IMR-90 (cell line): Measurements from ENCODE around the gene CNFN. TPM values are rescaled to one million over a fixed set of nuclear protein-coding genes. Genes with fewer than 3 reads are reported as not detected.

Source experiments
- ATAC-seq: fragments of 200-7000 bp; cut with Tn5 transposase; 2 replicates; pipeline ENCODE4 v1.9.1; 2020; ENCODE audit warnings: low read depth, mild to moderate bottlenecking, moderate library complexity
- BruUV-seq: library from RNA; stranded (reverse); fragments of 400-500 nt; replicated peaks from 2 replicates; lab custom pipeline; 2021; lab: Mats Ljungman, UMichigan
- CTCF ChIA-PET: fragments of 300-600 bp; formaldehyde crosslinking; extraction: SDS; loops from one replicate; lab custom pipeline; 2021; ENCODE audit warnings: antibody characterized with exemption; lab: Yijun Ruan, JAX
- POLR2A ChIA-PET: fragments of 300-600 bp; sonication (Branson Sonifier 250); formaldehyde crosslinking; loops from one replicate; lab custom pipeline; 2022; ENCODE audit warnings: antibody characterized with exemption; ENCODE audit not compliant: unreplicated experiment; lab: Charles Lee
- DNase-seq: peaks from one replicate; pipeline ENCODE4 v3.0.0; 2013
- H2AFZ ChIP-seq: replicated peaks from 2 replicates; pipeline ENCODE3; 2013; ENCODE audit warnings: low read length, mild to moderate bottlenecking; ENCODE audit not compliant: poor library complexity
- H2AK5ac ChIP-seq: 2 replicates; pipeline ENCODE4 v1.6.1; 2013; ENCODE audit warnings: low read depth, low read length, inconsistent platforms
- H2AK9ac ChIP-seq: replicated peaks from 2 replicates; pipeline ENCODE3; 2013; ENCODE audit warnings: mild to moderate bottlenecking, low read depth, low read length, moderate library complexity; ENCODE audit not compliant: poor library complexity
- H2BK120ac ChIP-seq: 2 replicates; pipeline ENCODE4 v1.6.1; 2013; ENCODE audit warnings: low read depth, low read length, inconsistent platforms
- H2BK15ac ChIP-seq: 3 replicates; pipeline ENCODE4 v1.6.1; 2013; ENCODE audit warnings: low read depth, low read length, inconsistent platforms
- H2BK20ac ChIP-seq: 2 replicates; pipeline ENCODE4 v1.6.1; 2013; ENCODE audit warnings: low read depth, mild to moderate bottlenecking, inconsistent platforms, low read length, moderate library complexity
- H2BK5ac ChIP-seq: 2 replicates; pipeline ENCODE4 v1.6.1; 2013; ENCODE audit warnings: mild to moderate bottlenecking, low read depth, low read length, inconsistent platforms; ENCODE audit not compliant: poor library complexity, severe bottlenecking
- H3K14ac ChIP-seq: replicated peaks from 2 replicates; pipeline ENCODE4 v1.6.1; 2013; ENCODE audit warnings: low read depth, low read length, inconsistent platforms
- H3K18ac ChIP-seq: 2 replicates; pipeline ENCODE4 v1.6.1; 2013; ENCODE audit warnings: low read depth, low read length, control low read depth
- H3K23ac ChIP-seq: 2 replicates; pipeline ENCODE4 v1.6.1; 2013; ENCODE audit warnings: low read depth, low read length, inconsistent platforms
- H3K27ac ChIP-seq: 2 replicates; pipeline ENCODE4 v1.5.1; 2013; ENCODE audit warnings: mild to moderate bottlenecking, control low read depth, low read length; ENCODE audit not compliant: insufficient read depth
- H3K27me3 ChIP-seq: 2 replicates; pipeline ENCODE4 v1.6.1; 2013; ENCODE audit warnings: low read length; ENCODE audit not compliant: control insufficient read depth, insufficient read depth
- H3K36me3 ChIP-seq: 2 replicates; pipeline ENCODE4 v1.6.1; 2013; ENCODE audit warnings: low read length, mixed read lengths; ENCODE audit not compliant: control insufficient read depth, insufficient read depth
- H3K4ac ChIP-seq: 2 replicates; pipeline ENCODE4 v1.6.1; 2013; ENCODE audit warnings: low read depth, low read length, inconsistent platforms
- H3K4me1 ChIP-seq: 2 replicates; pipeline ENCODE4 v1.6.1; 2013; ENCODE audit warnings: low read length, mixed read lengths; ENCODE audit not compliant: control insufficient read depth, insufficient read depth
- H3K4me2 ChIP-seq: 2 replicates; pipeline ENCODE4 v1.6.1; 2013; ENCODE audit warnings: low read depth, mild to moderate bottlenecking, control low read depth, low read length, moderate library complexity
- H3K4me3 ChIP-seq: 2 replicates; pipeline ENCODE4 v1.5.1; 2013; ENCODE audit warnings: low read depth, mild to moderate bottlenecking, control low read depth, low read length, moderate library complexity; ENCODE audit not compliant: insufficient read depth
- H3K56ac ChIP-seq: 2 replicates; pipeline ENCODE4 v1.6.1; 2013; ENCODE audit warnings: low read length, inconsistent platforms; ENCODE audit not compliant: insufficient read depth; ENCODE audit errors: extremely low read depth
- H3K79me1 ChIP-seq, 2 experiments: 2 replicates each; pipeline ENCODE4 v1.6.1; 2013; ENCODE audit warnings: low read length in 2 of 2, inconsistent platforms in 1 of 2, low read depth in 1 of 2
- H3K9ac ChIP-seq: 2 replicates; pipeline ENCODE4 v1.6.1; 2013; ENCODE audit warnings: low read depth, low read length, control low read depth
- H3K9me1 ChIP-seq: 2 replicates; pipeline ENCODE4 v1.6.1; 2013; ENCODE audit warnings: low read length, inconsistent platforms; ENCODE audit not compliant: insufficient read depth
- H3K9me3 ChIP-seq: 2 replicates; pipeline ENCODE4 v1.6.1; 2013; ENCODE audit warnings: low read length; ENCODE audit not compliant: control insufficient read depth, insufficient read depth
- H4K20me1 ChIP-seq: 2 replicates; pipeline ENCODE4 v1.6.1; 2013; ENCODE audit warnings: low read length, inconsistent platforms; ENCODE audit not compliant: insufficient read depth
- H4K5ac ChIP-seq: 2 replicates; pipeline ENCODE4 v1.6.1; 2013; ENCODE audit warnings: mild to moderate bottlenecking, low read depth, low read length, control low read depth
- H4K8ac ChIP-seq, 2 experiments: 2 replicates each; pipeline ENCODE4 v1.6.1; 2013; ENCODE audit warnings: low read depth in 2 of 2, low read length in 2 of 2, control low read depth in 1 of 2, inconsistent platforms in 1 of 2
- H4K91ac ChIP-seq: 2 replicates; pipeline ENCODE4 v1.6.1; 2013; ENCODE audit warnings: low read depth, low read length, inconsistent platforms; ENCODE audit not compliant: insufficient read depth
- BHLHE40 ChIP-seq: fragments of 150-350 bp; IDR thresholded peaks from 2 replicates; pipeline ENCODE4 v1.6.1; 2016; ENCODE audit warnings: mild to moderate bottlenecking, low read depth, low read length
- CEBPB ChIP-seq: IDR thresholded peaks from 2 replicates; pipeline ENCODE4 v1.6.1; 2012; ENCODE audit warnings: low read depth, low read length, improper control_type of control experiment
- MAZ ChIP-seq: IDR thresholded peaks from 2 replicates; pipeline ENCODE4 v1.6.1; 2012; ENCODE audit warnings: low read depth, mild to moderate bottlenecking, low read length, improper control_type of control experiment, moderate library complexity, borderline replicate concordance
- MXI1 ChIP-seq: IDR thresholded peaks from 2 replicates; pipeline ENCODE4 v1.6.1; 2012; ENCODE audit warnings: low read depth, mild to moderate bottlenecking, low read length, moderate library complexity, borderline replicate concordance
- SMC3 ChIP-seq: fragments of 150-350 bp; IDR thresholded peaks from 2 replicates; pipeline ENCODE4 v1.6.1; 2016; ENCODE audit warnings: low read depth, mild to moderate bottlenecking, antibody characterized with exemption, low read length, moderate library complexity
- WGBS, 2 experiments: methylation state at CpG; one replicate each; pipeline versions ENCODE4 v1.1.5 to v1.1.7; 2013; ENCODE audit warnings: missing lambda C conversion rate in 2 of 2; ENCODE audit not compliant: insufficient read length in 1 of 2; ENCODE audit errors: extremely low coverage in 2 of 2; 5-methylcytosine and 5-hydroxymethylcytosine counted together
- dilution Hi-C: fragments of 300-500 bp; cut with HindIII; formaldehyde crosslinking; loops from one replicate; pipeline ENCODE4 v1.14.3; 2018; ENCODE audit warnings: low sequenced_read_pairs; ENCODE audit not compliant: unreplicated experiment
- in situ Hi-C: fragments of 300-500 bp; cut with MboI; formaldehyde crosslinking; loops from 3 replicates; pipeline ENCODE4 v1.14.3; 2019; ENCODE audit warnings: low sequenced_read_pairs, inconsistent platforms, mixed read lengths
- intact Hi-C: fragments of 100-400 bp; cut with micrococcal nuclease; formaldehyde crosslinking; loops from 2 replicates; pipeline ENCODE4 v1.10.0; 2022
- polyA plus RNA-seq, 3 experiments: library from polyadenylated mRNA; depleted of rRNA; stranded (reverse); fragments of >200 nt; gene quantifications; 2 replicates each; pipeline ENCODE4 v1.2.3, GENCODE V29; 2012; ENCODE audit warnings: low replicate concordance in 1 of 3
- total RNA-seq: library from RNA; depleted of rRNA; stranded (reverse); fragments of >200 nt; gene quantifications from 2 replicates; pipeline ENCODE4 v1.2.3, GENCODE V29; 2012
- TF ChIP-seq, protein P1 (sequence below): fragments of 150-350 bp; IDR thresholded peaks from 2 replicates; pipeline ENCODE4 v1.6.1; 2016; ENCODE audit warnings: low read depth, mild to moderate bottlenecking, low read length, moderate library complexity, borderline replicate concordance
- TF ChIP-seq, protein P2 (sequence below): fragments of 150-350 bp; IDR thresholded peaks from 2 replicates; pipeline ENCODE4 v1.6.1; 2017; ENCODE audit warnings: mild to moderate bottlenecking, antibody characterized with exemption, low read length, low read depth

The CNFN gene
- total and polyA plus RNA-seq, 2 of the 4 experiments (the other 2 are of a cell fraction), result 1.2 TPM; not detected in 1

DNA sequence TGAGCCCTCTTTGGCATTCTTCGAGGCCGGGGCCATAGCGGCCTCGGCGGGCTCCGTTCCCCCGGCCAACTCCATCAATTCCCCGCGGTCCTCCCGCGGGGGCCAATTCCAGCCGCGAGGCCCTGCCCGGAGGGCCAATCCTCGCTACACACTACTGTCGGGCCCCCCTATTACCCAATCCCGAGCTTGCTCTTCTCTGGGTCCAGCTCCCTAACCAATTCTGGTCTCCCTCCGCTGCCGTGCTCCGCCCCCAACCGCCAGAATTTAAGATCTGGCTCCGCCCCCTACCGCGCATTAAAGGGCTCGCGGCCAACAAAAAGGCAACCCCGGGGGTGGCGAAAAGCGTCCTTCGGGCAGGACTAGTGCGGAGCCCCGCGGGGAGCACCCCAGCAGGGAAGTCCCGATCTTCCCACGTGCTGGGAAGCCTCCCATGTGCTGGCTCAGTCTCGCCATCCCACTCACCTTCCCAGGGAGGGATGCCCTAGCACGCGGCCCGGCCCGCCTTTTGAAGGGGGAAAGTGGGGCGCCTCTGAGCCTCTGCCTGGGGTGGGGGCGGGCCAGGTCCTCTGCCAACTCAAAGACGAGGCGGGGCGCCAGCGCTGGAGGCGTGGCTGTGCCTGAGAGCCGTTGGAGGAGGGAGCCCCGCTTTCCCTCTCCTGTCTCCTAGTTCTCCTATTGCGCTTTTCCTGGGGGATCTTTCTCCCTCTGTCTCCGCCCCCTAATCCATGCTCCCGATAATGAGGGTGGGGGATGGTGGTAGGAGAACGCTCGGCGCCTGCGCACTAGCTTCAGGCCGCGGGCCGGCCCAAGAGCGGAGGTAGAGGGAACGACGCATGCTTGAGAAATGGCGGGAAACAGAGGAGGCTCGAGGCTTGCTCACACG lies 33.6 kb upstream of the CNFN start:
- Histone ChIP-seq H2AK9ac (peak overlapping the region; percentile 58), H3K4me1 (peaks cover 9% of the 10 kb centered on the region), H3K36me3 (no peaks in the 10 kb centered on the region), H3K9me1 (peaks cover 11% of the 10 kb centered on the region), H2BK20ac (no peak overlapping the region), H3K23ac (no peak overlapping the region), H3K56ac (no peak overlapping the region), H3K27me3 (no peaks in the 10 kb centered on the region), H4K20me1 (peaks cover 11% of the 10 kb centered on the region; the same call in 1 of the 2 replicates), H4K8ac (peak overlapping the region; percentile 57 to 84; a peak in 3 of 4 replicates), H3K4me2 (peak overlapping the region; percentile 92), H3K4me3 (peak overlapping the region; percentile 64), H2BK120ac (no peak overlapping the region), H3K18ac (no peak overlapping the region; the same call in 1 of the 2 replicates), H3K9me3 (no peaks in the 10 kb centered on the region), H2AK5ac (peak overlapping the region; percentile 38; the same call in 1 of the 2 replicates), H3K14ac (peak overlapping the region; percentile 66; the same call in 1 of the 2 replicates), H2BK15ac (no peak overlapping the region), H2BK5ac (peak overlapping the region; percentile 8), H3K9ac (peak overlapping the region; percentile 59), H4K91ac (peak overlapping the region; percentile 55; the same call in 1 of the 2 replicates), H3K27ac (peak overlapping the region; percentile 39; the same call in 1 of the 2 replicates), H2AFZ (peak overlapping the region; percentile 96), H4K5ac (no peak overlapping the region; the same call in 1 of the 2 replicates), H3K79me1 (peaks cover 4 to 19% of the 10 kb centered on the region in 2 experiments; a peak in 2 of 4 replicates), H3K4ac (peak overlapping the region; percentile 44)
- ATAC-seq (peak; percentile 97), DNase-seq (peak; percentile 90)
- POLR2A ChIA-PET, result no interaction called here
- WGBS, 2 experiments, result 14% methylated on average over 19 of the region's 65 CpGs; no CpG with 5 or more reads in 1 of the 2 experiments
- dilution Hi-C loops (no loop called here), in situ Hi-C loops (no loop called here), intact Hi-C loops (no loop called here)
- TF ChIP-seq CEBPB (peak; percentile 87), MXI1 (peak; percentile 64; the same call in 1 of the 2 replicates), BHLHE40 (0 out of 2 replicates have a peak, but pooled peaks have one; percentile 4), SMC3 (no peak), MAZ (peak; percentile 60; the same call in 1 of the 2 replicates)
- TF ChIP-seq, protein P1, sequence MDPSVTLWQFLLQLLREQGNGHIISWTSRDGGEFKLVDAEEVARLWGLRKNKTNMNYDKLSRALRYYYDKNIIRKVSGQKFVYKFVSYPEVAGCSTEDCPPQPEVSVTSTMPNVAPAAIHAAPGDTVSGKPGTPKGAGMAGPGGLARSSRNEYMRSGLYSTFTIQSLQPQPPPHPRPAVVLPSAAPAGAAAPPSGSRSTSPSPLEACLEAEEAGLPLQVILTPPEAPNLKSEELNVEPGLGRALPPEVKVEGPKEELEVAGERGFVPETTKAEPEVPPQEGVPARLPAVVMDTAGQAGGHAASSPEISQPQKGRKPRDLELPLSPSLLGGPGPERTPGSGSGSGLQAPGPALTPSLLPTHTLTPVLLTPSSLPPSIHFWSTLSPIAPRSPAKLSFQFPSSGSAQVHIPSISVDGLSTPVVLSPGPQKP, result no peak
- TF ChIP-seq, protein P2, sequence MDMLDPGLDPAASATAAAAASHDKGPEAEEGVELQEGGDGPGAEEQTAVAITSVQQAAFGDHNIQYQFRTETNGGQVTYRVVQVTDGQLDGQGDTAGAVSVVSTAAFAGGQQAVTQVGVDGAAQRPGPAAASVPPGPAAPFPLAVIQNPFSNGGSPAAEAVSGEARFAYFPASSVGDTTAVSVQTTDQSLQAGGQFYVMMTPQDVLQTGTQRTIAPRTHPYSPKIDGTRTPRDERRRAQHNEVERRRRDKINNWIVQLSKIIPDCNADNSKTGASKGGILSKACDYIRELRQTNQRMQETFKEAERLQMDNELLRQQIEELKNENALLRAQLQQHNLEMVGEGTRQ, result peak; percentile 37
- no TSS peak for BruUV-seq
- CTCF ChIA-PET, result interaction anchor here (0.9 to 2.0 kb wide), 4 partner anchors 10 to 23 kb away, joined by 3 to 9 read pairs (median 4); no protein-coding TSS in a partner anchor
